ENCODE results near the gene TMEM44.

DNA sequence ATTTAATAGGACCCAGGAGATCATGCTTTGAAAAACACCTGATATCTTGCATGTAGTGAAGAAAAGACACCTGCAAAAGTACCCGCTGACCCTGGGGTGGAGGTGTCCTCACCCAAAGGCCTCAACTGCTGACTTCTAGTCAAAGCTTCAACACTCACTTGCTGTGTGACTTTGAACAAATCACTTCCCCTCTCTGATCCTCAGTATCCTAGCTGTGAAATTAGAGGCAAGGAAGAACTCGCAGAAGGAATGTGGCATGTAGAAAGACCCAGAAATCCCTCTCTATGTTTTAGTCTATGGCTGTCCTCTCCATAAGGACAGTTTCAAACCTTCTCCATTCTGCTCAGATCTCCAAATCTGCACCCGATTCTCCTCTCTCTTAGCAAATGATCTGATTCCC lies 93.7 kb downstream of the TMEM44 start:
- TF ChIP-seq TAF1 (IDR thresholded peaks at IDR 0.05; ENCODE audit: borderline replicate concordance, low read depth, low read length) (no peak), POLR2AphosphoS5 (IDR thresholded peaks at IDR 0.05; ENCODE audit: low read depth, low read length) (no peak), POLR2A (IDR thresholded peaks at IDR 0.05; ENCODE audit: low read depth, low read length) (no peak)

Data from GM12892 (cell line).